Naive thymus-derived CD4-positive, alpha-beta T cell (primary cell): ENCODE measurements around the gene PRDX4. TPM values are rescaled to one million over a fixed set of nuclear protein-coding genes. Genes with fewer than 3 reads are reported as not detected.
"Not testable (repeated sequence)": the region's sequence is repeated elsewhere in the genome, so short reads cannot be mapped to it uniquely, and the experiment has no call there.

ENCODE experiments used
- ATAC-seq: fragments of 150-1000 bp; cut with Tn5 transposase; 2 replicates; pipeline ENCODE4 v1.10.0; 2021; ENCODE audit warnings: mild to moderate bottlenecking, moderate library complexity
- CTCF ChIA-PET: fragments of 350-600 bp; sonication (Branson Sonifier 250); formaldehyde crosslinking; loops from one replicate; lab custom pipeline; 2021; ENCODE audit warnings: antibody characterized with exemption; lab: Charles Lee
- POLR2A ChIA-PET: fragments of 350-600 bp; sonication (Branson Sonifier 250); formaldehyde crosslinking; loops from one replicate; lab custom pipeline; 2021; ENCODE audit warnings: antibody characterized with exemption, inconsistent platforms; lab: Charles Lee
- DNase-seq, 9 donors: peaks; one replicate each; pipeline versions ENCODE4 v3.0.0 to v3.0.0-alpha.2; 2020 to 2022; ENCODE audit warnings: mixed read lengths in 1 of 9
- H3K27ac ChIP-seq: one replicate; pipeline ENCODE4 v1.7.0; 2013; ENCODE audit warnings: mild to moderate bottlenecking, low read depth, low read length, moderate library complexity
- H3K27me3 ChIP-seq, 2 donors: one replicate each; pipeline ENCODE4 v1.7.0; 2013; ENCODE audit warnings: low read length in 2 of 2, mild to moderate bottlenecking in 2 of 2, moderate library complexity in 2 of 2; ENCODE audit not compliant: control insufficient read depth in 2 of 2, insufficient read depth in 2 of 2
- H3K36me3 ChIP-seq, 3 experiments: 1 replicate in 2 of 3; 2 replicates in 1 of 3; pipeline ENCODE4 v1.7.0; 2013; ENCODE audit warnings: low read length in 3 of 3, mild to moderate bottlenecking in 3 of 3, moderate library complexity in 1 of 3; ENCODE audit not compliant: insufficient read depth in 3 of 3, control insufficient read depth in 2 of 3
- H3K4me1 ChIP-seq, 2 donors: one replicate each; pipeline ENCODE4 v1.7.0; 2013; ENCODE audit warnings: low read length in 2 of 2, mild to moderate bottlenecking in 2 of 2, moderate library complexity in 1 of 2; ENCODE audit not compliant: control insufficient read depth in 2 of 2, insufficient read depth in 2 of 2
- H3K4me3 ChIP-seq: 2 replicates; pipeline ENCODE4 v1.7.0; 2013; ENCODE audit warnings: mild to moderate bottlenecking, low read length
- H3K9me3 ChIP-seq, 3 experiments: 1 replicate in 2 of 3; 2 replicates in 1 of 3; pipeline ENCODE4 v1.7.0; 2013; ENCODE audit warnings: low read length in 3 of 3; ENCODE audit not compliant: control insufficient read depth in 2 of 3
- H3K27ac Mint-ChIP-seq, 9 donors: one replicate each; pipeline ENCODE4 v1.8.0; 2020 to 2022; ENCODE audit warnings: mixed read lengths in 9 of 9, mild to moderate bottlenecking in 8 of 9, moderate library complexity in 5 of 9, inconsistent platforms in 2 of 9
- H3K27me3 Mint-ChIP-seq, 5 donors: one replicate each; pipeline ENCODE4 v1.8.0; 2021 to 2022; ENCODE audit warnings: mixed read lengths in 5 of 5, mild to moderate bottlenecking in 1 of 5
- H3K36me3 Mint-ChIP-seq, 5 donors: one replicate each; pipeline ENCODE4 v1.8.0; 2020 to 2022; ENCODE audit warnings: mixed read lengths in 5 of 5, mild to moderate bottlenecking in 3 of 5, inconsistent platforms in 1 of 5
- H3K4me1 Mint-ChIP-seq, 7 donors: one replicate each; pipeline ENCODE4 v1.8.0; 2020 to 2022; ENCODE audit warnings: mixed read lengths in 7 of 7, mild to moderate bottlenecking in 3 of 7, inconsistent platforms in 1 of 7
- H3K4me3 Mint-ChIP-seq, 10 donors: one replicate each; pipeline ENCODE4 v1.8.0; 2020 to 2022; ENCODE audit warnings: mild to moderate bottlenecking in 10 of 10, mixed read lengths in 10 of 10, moderate library complexity in 6 of 10, inconsistent platforms in 2 of 10
- H3K9me3 Mint-ChIP-seq, 11 donors: one replicate each; pipeline ENCODE4 v1.8.0; 2020 to 2022; ENCODE audit warnings: mixed read lengths in 11 of 11, mild to moderate bottlenecking in 4 of 11, inconsistent platforms in 1 of 11, moderate library complexity in 1 of 11
- intact Hi-C, 2 donors: fragments of 100-400 bp; cut with micrococcal nuclease; formaldehyde crosslinking; loops; one replicate each; pipeline ENCODE4 v1.15.1; 2023
- polyA plus RNA-seq, 2 donors: library from polyadenylated mRNA; unstranded; fragments of 300-500 nt; fragmentation: Illumina TruSeq; gene quantifications; one replicate each; pipeline ENCODE4 v1.2.3, GENCODE V29; 2021
- total RNA-seq, 6 experiments: library from RNA in 5 of 6; stranded (reverse) in 5 of 6; gene quantifications; 1 replicate in 5 of 6; 2 replicates in 1 of 6; pipeline ENCODE4 v1.2.3 and lab custom pipeline; 2021 to 2026

Gene PRDX4
- total and polyA plus RNA-seq, 7 experiments from 2014 or later, result 8.0 to 43.9 (median 14.8) TPM

DNA sequence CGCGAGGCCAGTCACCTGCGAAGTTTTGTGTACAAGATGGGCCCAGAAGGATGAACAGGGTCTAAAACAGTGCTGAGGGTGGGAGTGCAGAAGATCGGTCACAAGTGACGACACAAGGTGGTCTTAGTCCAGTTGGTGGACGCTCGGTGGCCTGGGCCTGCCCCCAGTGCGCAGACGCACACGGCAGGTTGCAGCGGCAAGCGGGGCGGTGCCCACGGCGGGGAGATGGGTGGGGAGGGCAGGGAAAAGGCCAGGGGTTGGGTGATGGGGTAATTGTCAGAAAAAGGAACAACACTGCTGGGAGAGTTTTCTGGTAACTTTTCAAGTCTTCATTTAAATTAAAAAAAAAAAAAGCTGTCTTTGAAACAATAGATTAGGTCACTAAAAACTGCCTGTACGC is 1.0 kb upstream of the PRDX4 start:
- ATAC-seq, result no peak
- no peaks in the 10 kb centered on the region for H3K9me3 ChIP-seq
- no peaks in the 10 kb centered on the region for H3K27me3 ChIP-seq
- H3K4me1 ChIP-seq, result peaks cover 11 to 19% of the 10 kb centered on the region in 2 donors
- Mint-ChIP-seq H3K9me3 (no peaks in the 10 kb centered on the region), H3K4me3 (peak overlapping the region in 9 of 10 donors; percentile 22 to 91 (median 52)), H3K27me3 (no peaks in the 10 kb centered on the region), H3K36me3 (peaks cover 0 to 5% (median 0%) of the 10 kb centered on the region in 5 donors), H3K4me1 (peaks cover 9 to 40% (median 34%) of the 10 kb centered on the region in 7 donors), H3K27ac (peak overlapping the region in 5 of 9 donors; percentile 45 to 92 (median 72))
- POLR2A ChIA-PET, result interaction anchor here (0.9 to 1.4 kb wide), 3 partner anchors 8 to 16 kb away, joined by 3 to 4 read pairs (median 3); no protein-coding TSS in a partner anchor
- H3K4me3 ChIP-seq, result no peak overlapping the region
- no peak for DNase-seq
- intact Hi-C loops, result loop anchor here (2.0 to 10.0 kb wide), 8 partner anchors 76 to 1026 kb away; partner anchors contain the start of genes ACOT9 (in 1 of the 2), APOO (in 1 of the 2), CXorf58 (in 1 of the 2) and PDK3 (in 1 of the 2)
- CTCF ChIA-PET, result no interaction called here
- no peak overlapping the region for H3K27ac ChIP-seq
- H3K36me3 ChIP-seq, result no peaks in the 10 kb centered on the region

DNA sequence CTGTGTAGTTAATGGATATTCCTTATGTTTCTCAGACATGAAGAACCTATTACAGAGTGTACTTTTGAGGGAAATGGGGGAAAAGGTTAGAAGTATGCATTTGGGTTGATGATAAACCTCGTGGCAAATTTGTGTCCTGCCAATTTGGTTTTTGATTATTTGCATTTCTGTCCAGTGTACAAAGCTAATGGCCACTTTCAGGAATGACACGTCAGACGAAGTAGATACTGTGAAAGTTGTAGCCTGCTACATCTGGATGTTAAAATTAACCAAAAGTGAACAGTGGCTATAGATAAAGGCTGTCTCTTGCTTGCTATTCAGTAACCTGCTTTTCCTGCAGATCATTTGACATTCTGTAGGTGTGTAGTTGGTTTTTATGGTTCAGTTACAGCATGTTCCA is 1.0 kb downstream of the PRDX4 start:
- POLR2A ChIA-PET, result no interaction called here
- peaks cover 6 to 25% (median 18%) of the 10 kb centered on the region in 7 donors for H3K4me1 Mint-ChIP-seq
- intact Hi-C loops, result loop anchor here (5.0 to 10.0 kb wide), 4 partner anchors 74 to 1024 kb away; partner anchors contain the start of genes ACOT9 (in 1 of the 2), APOO (in 1 of the 2), CXorf58 (in 1 of the 2) and PDK3 (in 1 of the 2)
- Histone ChIP-seq H3K4me3 (peak overlapping the region; percentile 73), H3K27ac (peak overlapping the region; percentile 85), H3K27me3 (no peaks in the 10 kb centered on the region), H3K4me1 (peaks cover 6 to 9% of the 10 kb centered on the region in 2 donors), H3K9me3 (no peaks in the 10 kb centered on the region), H3K36me3 (peaks cover 0 to 4% (median 0%) of the 10 kb centered on the region in 3 experiments)
- CTCF ChIA-PET, result no interaction called here
- no peak for DNase-seq
- H3K27ac Mint-ChIP-seq, result peak overlapping the region in 8 of 9 donors; percentile 71 to 89 (median 78)
- H3K9me3 Mint-ChIP-seq, result no peaks in the 10 kb centered on the region
- no peaks in the 10 kb centered on the region for H3K27me3 Mint-ChIP-seq
- peak overlapping the region; percentile 80 to 94 (median 92) for H3K4me3 Mint-ChIP-seq
- no peak for ATAC-seq
- H3K36me3 Mint-ChIP-seq, result peaks cover 0 to 6% (median 0%) of the 10 kb centered on the region in 5 donors

DNA sequence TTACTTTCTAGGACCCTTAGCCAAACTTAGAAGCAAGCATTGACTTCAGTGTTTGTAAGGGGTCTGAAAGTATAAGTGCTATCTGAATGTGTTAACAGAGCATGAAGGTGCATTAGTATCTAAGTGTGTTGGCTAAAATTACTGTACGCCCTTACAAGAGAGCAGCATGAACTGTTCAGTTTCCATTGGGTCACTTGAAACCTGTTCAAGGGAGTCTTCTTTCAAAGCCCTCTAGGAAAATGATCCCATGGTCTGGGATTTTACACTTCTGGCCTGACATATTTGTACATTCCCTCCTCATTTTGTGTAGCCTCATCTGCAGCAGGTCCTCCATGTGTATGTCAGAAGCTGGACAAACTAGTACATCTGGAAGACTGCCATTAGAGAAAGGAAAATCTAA is 3.2 kb downstream of the PRDX4 start:
- Mint-ChIP-seq H3K36me3 (peaks cover 0 to 6% (median 0%) of the 10 kb centered on the region in 5 donors), H3K27ac (peak overlapping the region in 1 of 9 donors; percentile 73), H3K4me1 (peaks cover 6 to 25% (median 18%) of the 10 kb centered on the region in 7 donors), H3K9me3 (no peaks in the 10 kb centered on the region), H3K27me3 (no peaks in the 10 kb centered on the region), H3K4me3 (no peak overlapping the region)
- Histone ChIP-seq H3K4me3 (no peak overlapping the region), H3K9me3 (no peaks in the 10 kb centered on the region), H3K36me3 (peaks cover 0 to 4% (median 0%) of the 10 kb centered on the region in 3 experiments), H3K27me3 (no peaks in the 10 kb centered on the region), H3K4me1 (peaks cover 6 to 9% of the 10 kb centered on the region in 2 donors), H3K27ac (no peak overlapping the region)
- ATAC-seq (no peak), DNase-seq (no peak)
- ChIA-PET CTCF (no interaction called here), POLR2A (no interaction called here)
- intact Hi-C loops, result no loop called here

DNA sequence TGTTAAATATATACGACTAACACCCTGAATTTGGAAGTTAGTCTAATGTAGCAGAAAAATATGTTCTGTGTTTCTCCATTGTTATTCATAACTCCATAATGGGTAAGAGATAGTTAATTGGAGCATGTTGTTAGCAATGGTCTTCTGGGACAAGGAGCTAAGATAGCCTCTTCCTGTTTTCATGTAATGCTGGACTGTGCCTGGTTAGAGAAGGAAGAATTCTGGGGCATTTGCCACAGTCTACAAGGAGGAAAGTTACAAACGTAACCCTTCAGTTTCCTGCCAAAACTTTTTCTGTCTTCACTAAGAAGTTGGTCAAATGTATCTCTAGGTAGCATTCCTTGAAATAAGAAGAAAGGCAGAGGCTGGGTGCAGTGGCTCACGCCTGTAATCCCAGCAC is 5.8 kb downstream of the PRDX4 start:
- Histone ChIP-seq H3K36me3 (peaks cover 0 to 4% (median 0%) of the 10 kb centered on the region in 3 experiments), H3K27ac (no peak overlapping the region), H3K27me3 (no peaks in the 10 kb centered on the region), H3K4me3 (no peak overlapping the region), H3K9me3 (no peaks in the 10 kb centered on the region), H3K4me1 (peaks cover 4 to 5% of the 10 kb centered on the region in 2 donors)
- POLR2A ChIA-PET, result no interaction called here
- intact Hi-C loops, result no loop called here
- Mint-ChIP-seq H3K4me1 (peaks cover 0 to 22% (median 13%) of the 10 kb centered on the region in 7 donors), H3K4me3 (no peak overlapping the region), H3K27me3 (no peaks in the 10 kb centered on the region), H3K27ac (no peak overlapping the region), H3K9me3 (no peaks in the 10 kb centered on the region), H3K36me3 (peaks cover 0 to 5% (median 0%) of the 10 kb centered on the region in 5 donors)
- DNase-seq (no peak), ATAC-seq (no peak)
- CTCF ChIA-PET, result no interaction called here

DNA sequence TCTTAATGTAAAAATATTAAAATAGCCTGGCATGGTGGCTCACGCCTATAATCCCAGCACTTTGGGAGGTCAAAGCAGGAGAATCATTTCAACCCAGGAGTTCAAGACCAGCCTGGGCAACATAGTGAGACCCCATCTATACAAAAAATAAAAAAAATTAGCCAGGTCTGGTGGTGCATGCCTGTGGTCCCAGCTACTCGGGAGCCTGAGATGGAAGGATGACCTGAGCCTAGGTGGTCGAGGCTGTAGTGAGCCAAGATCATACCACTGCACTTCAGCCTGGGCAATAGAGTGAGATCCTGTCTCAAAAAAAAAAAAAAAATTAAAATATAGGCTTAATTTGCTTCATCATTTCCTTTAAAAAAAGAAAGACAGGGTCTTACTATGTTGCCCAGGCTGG is 9.2 kb downstream of the PRDX4 start:
- H3K4me1 ChIP-seq, H3K4me3 ChIP-seq, CTCF ChIA-PET, intact Hi-C loops, H3K9me3 ChIP-seq, H3K9me3 Mint-ChIP-seq, H3K27me3 ChIP-seq, H3K36me3 Mint-ChIP-seq, ATAC-seq, H3K27ac Mint-ChIP-seq, POLR2A ChIA-PET, H3K4me3 Mint-ChIP-seq, H3K36me3 ChIP-seq, DNase-seq, H3K27me3 Mint-ChIP-seq, H3K27ac ChIP-seq: not testable (repeated sequence)
- H3K4me1 Mint-ChIP-seq, result peaks cover 0 to 13% (median 4%) of the 10 kb centered on the region in 7 donors

DNA sequence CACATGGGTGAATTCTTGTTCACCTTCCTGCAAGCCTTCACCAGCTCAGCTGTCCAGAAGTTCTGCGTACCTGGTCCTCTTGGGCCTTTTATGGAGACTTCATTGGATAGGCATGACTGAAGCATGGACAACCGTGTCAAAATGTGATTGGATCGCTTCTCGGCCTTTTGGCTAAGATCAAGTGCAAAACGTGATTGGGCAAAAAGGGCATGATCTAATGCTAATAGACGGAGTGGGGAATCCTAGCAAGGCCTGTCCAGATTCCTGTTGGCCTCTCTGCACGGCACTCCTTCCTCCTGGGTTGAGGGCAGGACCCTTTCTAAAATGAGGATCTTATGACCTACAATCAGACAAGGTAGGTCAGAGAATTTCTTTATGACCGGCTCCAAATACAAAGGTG is 24.9 kb downstream of the PRDX4 start:
- Histone ChIP-seq H3K4me3 (no peak overlapping the region), H3K27me3 (no peaks in the 10 kb centered on the region), H3K4me1 (no peaks in the 10 kb centered on the region), H3K27ac (no peak overlapping the region), H3K9me3 (no peaks in the 10 kb centered on the region), H3K36me3 (peaks cover 0 to under 1% (median 0%) of the 10 kb centered on the region in 3 experiments)
- Mint-ChIP-seq H3K27ac (no peak overlapping the region), H3K4me1 (peaks cover 0 to 4% (median 0%) of the 10 kb centered on the region in 7 donors), H3K36me3 (peaks cover 0 to 3% (median 0%) of the 10 kb centered on the region in 5 donors), H3K9me3 (no peaks in the 10 kb centered on the region), H3K4me3 (no peak overlapping the region), H3K27me3 (no peaks in the 10 kb centered on the region)
- ATAC-seq (no peak), DNase-seq (no peak)
- CTCF ChIA-PET, result interaction anchor here (0.6 to 5.4 kb wide), 3 partner anchors 9 to 363 kb away, joined by 3 to 36 read pairs (median 3); no protein-coding TSS in a partner anchor
- POLR2A ChIA-PET, result no interaction called here
- intact Hi-C loops, result loop anchor here in 1 of 2 donors (10.0 kb wide), 1 partner anchor 363 kb away; the partner anchor contains the start of gene EIF2S3
